ENCODE results near the gene RAMAC.
"Not testable (repeated sequence)": the region's sequence is repeated elsewhere in the genome, so short reads cannot be mapped to it uniquely, and the experiment has no call there.

Gene RAMAC

DNA sequence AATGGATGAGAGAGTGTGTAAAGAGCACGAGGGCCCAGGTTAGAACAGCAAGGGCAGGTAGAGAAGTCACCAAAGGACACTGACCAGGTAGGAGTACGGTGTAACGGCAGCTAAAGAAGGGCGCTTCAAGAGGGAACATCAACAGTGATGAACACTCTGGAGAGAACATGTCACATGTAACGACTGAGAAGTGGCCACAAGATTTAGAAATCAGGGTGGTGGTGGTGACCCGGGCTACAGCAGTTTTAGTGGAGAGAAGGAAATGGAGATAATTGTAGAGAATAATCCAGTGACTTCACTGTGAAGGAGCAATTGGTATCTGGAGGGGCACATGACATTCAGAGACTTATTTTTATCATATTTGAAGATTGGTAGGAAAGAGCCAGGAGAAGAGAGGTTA, 26.6 kb downstream of the RAMAC start:
- no peak for DNase-seq (ENCODE audit: low spot score)
- TF ChIP-seq, protein P1, sequence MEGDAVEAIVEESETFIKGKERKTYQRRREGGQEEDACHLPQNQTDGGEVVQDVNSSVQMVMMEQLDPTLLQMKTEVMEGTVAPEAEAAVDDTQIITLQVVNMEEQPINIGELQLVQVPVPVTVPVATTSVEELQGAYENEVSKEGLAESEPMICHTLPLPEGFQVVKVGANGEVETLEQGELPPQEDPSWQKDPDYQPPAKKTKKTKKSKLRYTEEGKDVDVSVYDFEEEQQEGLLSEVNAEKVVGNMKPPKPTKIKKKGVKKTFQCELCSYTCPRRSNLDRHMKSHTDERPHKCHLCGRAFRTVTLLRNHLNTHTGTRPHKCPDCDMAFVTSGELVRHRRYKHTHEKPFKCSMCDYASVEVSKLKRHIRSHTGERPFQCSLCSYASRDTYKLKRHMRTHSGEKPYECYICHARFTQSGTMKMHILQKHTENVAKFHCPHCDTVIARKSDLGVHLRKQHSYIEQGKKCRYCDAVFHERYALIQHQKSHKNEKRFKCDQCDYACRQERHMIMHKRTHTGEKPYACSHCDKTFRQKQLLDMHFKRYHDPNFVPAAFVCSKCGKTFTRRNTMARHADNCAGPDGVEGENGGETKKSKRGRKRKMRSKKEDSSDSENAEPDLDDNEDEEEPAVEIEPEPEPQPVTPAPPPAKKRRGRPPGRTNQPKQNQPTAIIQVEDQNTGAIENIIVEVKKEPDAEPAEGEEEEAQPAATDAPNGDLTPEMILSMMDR (IDR thresholded peaks at IDR 0.05; ENCODE audit: extremely low read depth, missing control alignments) = no peak

DNA sequence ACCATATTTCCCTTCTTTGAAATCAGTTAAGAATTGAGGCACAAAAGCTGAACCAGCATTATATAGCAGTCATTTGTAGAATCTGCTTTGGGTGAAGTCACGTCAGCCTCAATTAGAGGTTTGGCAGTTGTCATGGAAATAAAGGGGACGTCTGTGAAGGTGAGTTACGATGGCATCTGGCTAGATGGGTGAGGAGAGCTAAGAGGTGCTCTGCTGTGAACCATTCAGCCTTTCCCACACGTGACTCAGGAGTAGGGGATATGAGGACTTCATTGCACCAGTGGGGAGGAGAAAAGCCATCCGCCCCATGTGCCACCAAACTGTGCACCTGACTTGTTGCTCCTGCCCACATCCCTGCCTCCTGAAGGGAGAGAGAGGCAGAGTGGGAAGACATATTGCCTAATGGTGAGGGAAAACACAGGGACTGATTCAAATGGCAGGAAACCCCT, 28.2 kb downstream of the RAMAC start:
- TF ChIP-seq, protein P1 (IDR thresholded peaks at IDR 0.05; ENCODE audit: extremely low read depth, missing control alignments) = no peak

GRCh38 chr15:83015361-83015760, 29.4 kb downstream of the RAMAC start:
- no peak for DNase-seq (ENCODE audit: low spot score)
- TF ChIP-seq, protein P1 (IDR thresholded peaks at IDR 0.05; ENCODE audit: extremely low read depth, missing control alignments) = no peak

More for the DNA sequence above, 28.2 kb downstream of the RAMAC start:
- no peak for DNase-seq (ENCODE audit: low spot score)

DNA sequence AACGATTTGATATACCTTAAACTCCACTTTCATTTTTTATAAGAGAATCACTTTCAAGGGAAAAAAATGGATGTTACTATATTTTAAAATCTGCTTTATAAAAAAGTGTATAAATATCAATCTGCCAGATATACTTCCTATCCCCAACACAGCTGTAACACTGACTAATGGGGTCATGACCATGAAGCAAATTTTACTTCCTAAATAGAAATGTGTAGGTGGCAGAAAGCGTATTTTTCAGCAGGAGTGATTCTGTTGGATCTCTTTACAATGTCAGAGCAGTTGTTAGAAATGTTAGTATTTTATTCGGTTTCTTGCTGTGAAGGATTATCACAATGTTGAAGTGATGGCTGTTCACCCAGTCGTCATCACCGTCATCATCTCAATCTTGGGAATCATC, 30.9 kb downstream of the RAMAC start:
- no peak for DNase-seq (ENCODE audit: low spot score)
- TF ChIP-seq, protein P1 (IDR thresholded peaks at IDR 0.05; ENCODE audit: extremely low read depth, missing control alignments) = no peak

GRCh38 chr15:83018436-83018835, 32.4 kb downstream of the RAMAC start:
- TF ChIP-seq, protein P1 (IDR thresholded peaks at IDR 0.05; ENCODE audit: extremely low read depth, missing control alignments) = no peak
- no peak for DNase-seq (ENCODE audit: low spot score)

DNA sequence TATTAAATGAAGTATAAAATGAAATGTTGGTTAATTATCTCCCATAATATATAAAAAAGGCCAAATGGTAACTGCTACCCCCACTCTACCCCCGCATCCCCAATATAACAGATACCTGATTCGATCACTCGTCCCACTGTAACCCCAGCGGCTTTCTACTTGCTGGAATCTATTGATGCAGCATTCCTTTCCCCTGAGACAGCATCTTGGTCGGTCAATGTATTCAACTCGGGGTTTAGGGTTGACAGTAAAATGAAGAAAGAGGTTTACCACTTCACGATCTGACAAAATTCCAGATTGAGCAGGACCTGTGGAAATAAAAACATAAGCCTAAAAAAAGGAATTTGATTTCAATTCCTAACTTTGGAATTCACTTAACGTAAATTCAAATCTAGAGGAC, 44.0 kb downstream of the RAMAC start:
- no peak for DNase-seq (ENCODE audit: low spot score)
- TF ChIP-seq, protein P1 (IDR thresholded peaks at IDR 0.05; ENCODE audit: extremely low read depth, missing control alignments) = no peak

DNA sequence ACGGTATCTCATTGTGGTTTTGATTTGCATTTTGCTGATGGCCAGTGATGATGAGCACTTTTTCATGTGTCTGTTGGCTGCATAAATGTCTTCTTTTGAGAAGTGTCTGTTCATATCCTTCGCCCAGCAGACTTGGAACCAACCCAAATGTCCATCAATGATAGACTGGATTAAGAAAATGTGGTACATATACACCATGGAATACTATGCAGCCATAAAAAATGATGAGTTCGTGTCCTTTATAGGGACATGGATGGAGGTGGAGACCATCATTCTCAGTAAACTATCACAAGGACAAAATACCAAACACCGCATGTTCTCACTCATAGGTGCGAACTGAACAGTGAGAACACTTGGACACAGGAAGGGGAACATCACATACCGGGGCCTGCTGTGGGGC, 45.2 kb downstream of the RAMAC start:
- not testable (repeated sequence) for DNase-seq (ENCODE audit: low spot score)

- TF ChIP-seq, protein P1 (IDR thresholded peaks at IDR 0.05; ENCODE audit: extremely low read depth, missing control alignments) = no peak
- no peak for DNase-seq (ENCODE audit: low spot score)
Measured at GRCh38 chr15:83036253-83036652, 50.2 kb downstream of the RAMAC start.
